GM12873 (cell line): Measurements from ENCODE around the gene TAS2R43.

Experiments
- CTCF ChIP-seq: IDR thresholded peaks from 2 replicates; pipeline ENCODE4 v1.5.1; 2012; ENCODE audit warnings: low read depth, mild to moderate bottlenecking, moderate library complexity, low read length, control low read depth; ENCODE audit not compliant: insufficient read depth; ENCODE audit errors: missing control alignments

TAS2R43 gene

GRCh38 chr12:11107719-11108118, 15.6 kb upstream of the TAS2R43 start:
- no peak for TF ChIP-seq CTCF

GRCh38 chr12:11106288-11106687, 14.2 kb upstream of the TAS2R43 start:
- no peak for TF ChIP-seq CTCF

GRCh38 chr12:11105546-11105945, 13.4 kb upstream of the TAS2R43 start:
- TF ChIP-seq CTCF, result no peak

- no peak for TF ChIP-seq CTCF
These were observed 2.9 kb downstream of the TAS2R43 start for GRCh38 chr12:11089246-11089645.

GRCh38 chr12:11085419-11085818, 6.7 kb downstream of the TAS2R43 start:
- TF ChIP-seq CTCF, result no peak

- TF ChIP-seq CTCF, result no peak
These were observed 10.1 kb downstream of the TAS2R43 start for GRCh38 chr12:11081987-11082386.

GRCh38 chr12:11078246-11078645, 13.9 kb downstream of the TAS2R43 start:
- TF ChIP-seq CTCF, result no peak
